NB4 (cell line): ENCODE measurements around the gene LHFPL5.

Experiments
- DNase-seq: peaks from one replicate; pipeline ENCODE4 v3.0.0; 2010; ENCODE audit warnings: low read depth
- H3K4me3 ChIP-seq: one replicate; pipeline ENCODE4 v1.5.1; 2011; ENCODE audit warnings: mild to moderate bottlenecking, low read depth, low read length, moderate library complexity
- CTCF ChIP-seq: IDR thresholded peaks from one replicate; pipeline ENCODE4 v1.5.1; 2012; ENCODE audit warnings: low read depth, low read length
- MAX ChIP-seq: IDR thresholded peaks from 2 replicates; pipeline ENCODE4 v1.6.1; 2011; ENCODE audit warnings: low read depth, low read length
- MYC ChIP-seq: IDR thresholded peaks from 2 replicates; pipeline ENCODE4 v1.6.1; 2011; ENCODE audit warnings: low read depth, low read length
- POLR2A ChIP-seq: IDR thresholded peaks from 2 replicates; pipeline ENCODE4 v1.6.1; 2011; ENCODE audit warnings: mild to moderate bottlenecking; ENCODE audit not compliant: insufficient read length; ENCODE audit errors: extremely low read depth

LHFPL5 gene

GRCh38 chr6:35786810-35787209 is 18.3 kb upstream of the LHFPL5 start:
- no peak overlapping the region for H3K4me3 ChIP-seq
- DNase-seq = no peak
- TF ChIP-seq POLR2A (no peak), MYC (no peak)

GRCh38 chr6:35787266-35788218 is 17.6 kb upstream of the LHFPL5 start:
- DNase-seq = no peak
- H3K4me3 ChIP-seq = no peak overlapping the region
- TF ChIP-seq MAX (no peak), POLR2A (no peak), CTCF (no peak), MYC (no peak)

GRCh38 chr6:35788423-35788982 is 16.6 kb upstream of the LHFPL5 start:
- no peak for DNase-seq
- no peak for TF ChIP-seq POLR2A
- TF ChIP-seq MAX = no peak
- TF ChIP-seq MYC = no peak
- TF ChIP-seq CTCF = no peak
- no peak overlapping the region for H3K4me3 ChIP-seq

- TF ChIP-seq MYC = no peak
- no peak for TF ChIP-seq POLR2A
- TF ChIP-seq MAX = no peak
- no peak for TF ChIP-seq CTCF
- H3K4me3 ChIP-seq = no peak overlapping the region
- DNase-seq = no peak
Observed at GRCh38 chr6:35790683-35791082, 14.5 kb upstream of the LHFPL5 start.

- TF ChIP-seq CTCF (no peak), MYC (no peak), MAX (no peak), POLR2A (no peak)
- no peak for DNase-seq
- H3K4me3 ChIP-seq = no peak overlapping the region
Observed at GRCh38 chr6:35794536-35795452, 10.4 kb upstream of the LHFPL5 start.
